Left kidney (tissue), 2 donors: ENCODE data around the gene RAI1. TPM values are rescaled to one million over a fixed set of nuclear protein-coding genes. Genes with fewer than 3 reads are reported as not detected.

Experiments
- DNase-seq: peaks from one replicate; pipeline ENCODE4 v3.0.0-alpha.2; 2013
- polyA plus RNA-seq: library from polyadenylated mRNA; unstranded; fragments of 120-200 nt; gene quantifications from one replicate; pipeline ENCODE4 v1.2.1, GENCODE V29; 2013; ENCODE audit not compliant: insufficient read length

RAI1 gene
- polyA plus RNA-seq, 1 donor: 25.9 TPM

GRCh38 chr17:17732892-17733670, 51.8 kb downstream of the RAI1 start:
- DNase-seq: no peak

DNA sequence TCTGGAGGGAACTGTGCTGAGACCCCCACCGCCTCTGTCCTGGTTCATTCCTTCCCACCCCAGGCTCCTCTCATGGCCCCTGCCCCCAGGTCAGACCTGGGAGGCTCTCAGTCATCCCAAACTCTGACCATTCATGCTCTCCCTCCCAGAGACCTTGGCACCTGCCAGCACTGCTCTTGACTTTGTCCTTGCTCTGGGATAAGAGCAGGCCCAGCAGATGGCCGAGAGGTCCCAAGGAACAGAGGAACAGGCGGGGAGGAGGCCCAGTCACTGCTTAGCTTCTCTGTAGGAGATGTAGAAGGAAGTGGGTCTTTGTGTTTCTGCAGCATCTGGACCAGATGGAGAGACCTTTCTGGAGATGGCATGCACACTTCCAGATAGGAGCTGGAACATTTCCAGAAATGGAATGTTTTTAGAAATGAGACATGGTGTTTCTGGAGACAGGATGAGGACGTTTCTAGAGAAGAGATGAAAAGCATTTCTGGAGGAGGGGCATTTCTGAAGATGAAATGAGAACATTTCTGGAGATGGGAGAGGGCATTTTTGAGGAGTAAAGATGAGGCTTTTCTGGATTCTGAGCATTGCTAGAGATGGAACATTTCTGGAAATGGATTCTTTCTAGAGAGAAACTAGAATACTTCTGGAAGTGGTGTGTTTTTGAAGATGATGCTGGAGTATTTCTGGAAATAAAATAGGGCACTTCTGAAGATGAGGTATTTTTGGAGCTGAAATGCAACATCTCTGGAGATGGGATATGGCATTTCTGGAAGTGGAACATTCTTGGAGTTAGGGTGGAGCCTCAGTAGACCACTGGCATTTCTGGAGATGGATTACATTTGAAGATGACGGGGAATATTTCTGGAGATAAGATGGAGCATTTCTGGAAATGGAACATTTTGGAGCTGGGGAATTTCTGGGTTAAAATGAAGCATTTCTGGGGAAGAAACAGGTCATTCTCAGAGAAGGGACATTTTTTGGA, 55.2 kb downstream of the RAI1 start:
- DNase-seq: no peak

DNA sequence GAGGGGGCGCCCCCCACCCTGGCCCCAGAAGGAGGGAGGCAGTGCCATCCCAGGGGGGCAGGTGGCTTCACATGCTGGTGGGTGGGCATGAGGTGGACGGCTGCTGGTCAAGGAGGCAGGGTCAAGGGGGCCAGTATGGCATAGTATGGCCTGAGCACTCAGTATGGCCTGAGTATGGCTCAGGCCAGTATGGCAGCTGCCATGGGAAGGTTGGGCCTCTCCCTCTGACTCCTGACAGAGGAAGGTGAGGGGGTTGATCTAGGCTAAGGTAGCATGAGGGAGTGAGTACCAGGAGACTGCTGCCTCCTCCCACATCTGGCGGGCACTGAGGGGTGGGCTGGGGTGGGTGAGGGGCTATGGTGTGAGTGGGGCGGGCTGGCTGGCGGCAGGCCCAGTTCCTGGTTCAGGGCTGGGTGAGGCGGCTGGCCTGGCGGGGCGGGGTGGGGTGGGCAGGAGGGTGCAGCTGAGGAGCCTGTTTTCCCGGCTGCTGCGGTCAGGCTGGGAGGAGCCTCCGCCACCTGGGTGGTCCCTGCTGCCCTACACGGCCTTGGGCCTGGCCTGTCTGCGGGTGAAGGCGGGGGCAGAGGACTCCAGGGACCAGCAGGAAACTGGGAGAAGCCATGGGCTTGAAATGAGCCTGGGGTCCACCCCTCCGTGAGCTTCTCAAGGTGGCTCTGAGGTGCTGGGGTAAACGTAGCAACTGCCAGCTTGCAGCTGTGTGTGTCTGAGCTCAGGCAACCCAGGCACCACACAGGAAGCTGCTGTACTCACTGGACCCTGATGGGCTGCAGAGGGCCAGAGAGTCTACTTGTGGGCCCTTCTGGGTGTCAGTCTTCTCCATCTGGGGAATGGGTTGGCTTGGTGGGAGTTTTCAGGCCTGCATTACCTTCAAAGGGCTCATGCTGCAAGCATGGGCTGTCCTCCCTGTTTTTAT, 57.0 kb downstream of the RAI1 start:
- no peak for DNase-seq

- no peak for DNase-seq
Measured at GRCh38 chr17:17738901-17739300, 57.6 kb downstream of the RAI1 start.

DNA sequence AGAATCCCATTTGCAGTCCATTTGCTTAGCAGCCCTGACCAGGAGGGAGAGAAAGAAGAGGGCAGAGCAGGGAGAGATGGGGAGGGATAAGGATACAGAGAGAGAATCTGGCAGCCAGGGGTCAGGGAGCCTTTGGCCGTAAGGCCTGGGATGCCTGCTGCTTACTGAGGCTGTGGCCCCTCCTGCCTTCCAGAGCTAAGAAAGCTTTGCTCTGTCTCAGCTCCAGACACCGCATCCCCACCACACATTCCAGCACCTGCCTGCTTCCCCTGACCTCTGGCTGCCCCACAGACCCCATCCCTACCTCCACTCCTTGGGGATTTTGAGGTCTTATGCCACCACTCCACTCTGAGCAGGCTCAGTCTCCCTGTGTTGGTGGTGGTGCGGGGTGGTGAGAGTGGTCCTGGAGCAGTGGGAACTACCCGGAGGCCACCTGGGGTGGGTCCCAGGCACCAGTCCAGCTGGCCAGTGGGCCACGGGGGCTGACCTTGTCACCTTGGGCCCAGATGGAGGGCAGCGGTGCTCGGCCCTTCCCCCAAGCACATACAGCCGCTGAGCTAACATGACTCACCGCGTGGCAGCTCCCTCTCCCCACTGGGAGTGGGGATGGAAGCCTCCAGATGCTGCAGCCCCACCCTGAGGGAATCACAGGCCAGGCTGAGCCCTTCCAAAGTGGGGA, 58.3 kb downstream of the RAI1 start:
- DNase-seq: no peak

GRCh38 chr17:17740615-17741348, 59.5 kb downstream of the RAI1 start:
- no peak for DNase-seq

DNA sequence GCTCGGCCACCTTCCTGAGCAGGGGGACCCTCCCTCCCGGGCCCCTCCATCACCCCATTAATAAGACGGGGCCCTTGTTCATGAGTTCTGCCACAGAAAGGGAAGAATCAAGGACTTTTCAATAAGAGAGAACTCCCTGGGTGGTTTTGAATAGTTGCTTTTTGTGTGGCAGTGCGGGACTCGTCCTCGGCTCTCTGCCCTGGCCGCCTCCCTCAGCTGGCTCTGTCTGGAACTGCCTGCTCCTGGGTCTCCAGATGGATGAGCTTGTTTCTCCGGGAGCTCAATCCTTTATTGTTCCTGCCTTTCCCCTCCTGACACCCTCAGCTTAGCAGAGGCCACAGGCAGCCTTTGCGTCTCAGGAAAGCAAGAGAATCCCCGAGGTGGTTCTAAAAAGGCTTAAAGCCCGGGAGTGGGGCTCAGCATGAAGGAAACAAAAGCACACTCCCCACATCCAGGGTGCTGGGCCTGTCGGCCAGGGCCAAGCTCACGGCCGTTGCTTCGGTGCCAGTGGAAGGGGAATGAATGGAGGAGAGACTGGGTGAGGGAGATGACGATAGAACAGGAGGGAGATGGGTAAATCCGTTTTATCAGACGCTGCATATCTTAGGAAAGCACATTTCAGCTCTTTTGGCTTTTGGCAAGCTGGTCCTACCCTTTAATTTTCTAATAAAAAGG, 60.2 kb downstream of the RAI1 start:
- no peak for DNase-seq

- DNase-seq: no peak
Measured at GRCh38 chr17:17742133-17742621, 60.9 kb downstream of the RAI1 start.

DNA sequence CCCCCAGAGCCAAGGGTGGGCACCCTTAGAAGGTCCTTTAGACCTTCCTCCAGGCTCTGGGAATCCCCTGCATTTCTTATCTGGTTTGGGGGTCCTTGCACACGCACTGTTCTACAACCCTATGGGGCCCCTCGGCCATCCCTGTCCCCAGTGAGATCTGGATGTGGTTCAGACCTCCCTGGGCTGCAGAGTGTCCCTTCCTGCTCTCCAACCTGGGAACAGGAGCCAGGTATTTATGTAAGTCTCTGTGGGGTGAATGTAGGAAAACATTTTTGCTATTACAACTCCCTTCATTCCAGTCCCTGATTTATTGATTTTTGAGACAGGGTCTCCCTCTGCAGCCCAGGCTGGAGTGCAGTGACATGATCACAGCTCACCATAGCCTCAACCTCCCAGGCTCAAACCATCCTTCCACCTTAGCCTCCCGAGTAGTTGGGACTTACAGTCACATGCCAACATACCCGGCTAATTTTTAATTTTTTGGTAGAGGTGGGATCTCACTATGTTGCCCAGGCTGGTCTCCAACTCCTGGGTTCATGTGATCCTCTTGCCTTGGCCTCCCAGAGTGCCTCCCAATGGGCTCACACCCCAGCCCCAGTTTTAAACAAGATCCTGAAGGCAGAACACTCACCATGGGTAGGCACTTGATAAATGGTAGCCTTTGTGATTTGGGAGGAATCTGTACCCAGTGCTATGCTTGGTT, 61.6 kb downstream of the RAI1 start:
- no peak for DNase-seq

GRCh38 chr17:17743391-17744112, 62.3 kb downstream of the RAI1 start:
- DNase-seq: no peak

GRCh38 chr17:17744116-17744515, 62.9 kb downstream of the RAI1 start:
- DNase-seq: no peak

GRCh38 chr17:17745476-17746455, 64.5 kb downstream of the RAI1 start:
- DNase-seq: no peak

GRCh38 chr17:17748179-17748578, 66.9 kb downstream of the RAI1 start:
- no peak for DNase-seq

- DNase-seq: no peak
Measured at GRCh38 chr17:17748604-17749003, 67.3 kb downstream of the RAI1 start.

DNA sequence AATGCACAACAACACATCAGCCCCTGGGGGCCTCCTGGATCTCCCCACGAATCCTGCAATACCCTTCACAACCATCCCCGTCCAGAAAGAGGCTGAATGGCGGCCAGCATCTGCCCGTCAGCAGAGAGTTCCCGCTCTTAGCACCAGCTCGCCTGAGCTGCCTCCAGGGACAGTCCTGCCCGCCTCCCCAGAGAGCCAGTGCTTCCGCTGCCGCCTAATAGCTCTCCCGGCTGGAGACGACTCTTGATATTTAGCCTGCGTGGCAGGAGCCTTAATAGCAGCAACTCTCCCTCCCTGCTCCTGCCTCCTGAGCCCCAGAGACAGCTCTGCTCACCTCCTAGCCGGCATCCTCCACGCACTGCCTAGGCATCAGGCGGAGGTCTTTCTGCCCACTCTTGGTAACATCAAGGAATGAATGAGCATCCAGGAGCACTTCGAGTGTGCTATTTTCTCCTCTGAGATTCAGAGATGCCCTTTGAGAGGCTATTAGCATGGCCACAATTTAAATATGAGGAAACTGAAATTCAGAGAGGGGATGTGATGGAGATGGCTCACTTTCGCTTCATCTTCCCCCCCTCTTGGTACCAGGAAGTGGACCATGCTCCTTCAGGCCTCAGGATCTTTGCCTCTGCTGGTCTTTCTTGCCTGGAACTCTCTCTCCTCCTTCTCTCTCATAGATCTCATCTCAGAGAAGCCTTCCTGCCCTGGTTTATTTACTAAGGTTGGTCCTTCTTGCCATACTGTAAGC, 67.9 kb downstream of the RAI1 start:
- DNase-seq: no peak

DNA sequence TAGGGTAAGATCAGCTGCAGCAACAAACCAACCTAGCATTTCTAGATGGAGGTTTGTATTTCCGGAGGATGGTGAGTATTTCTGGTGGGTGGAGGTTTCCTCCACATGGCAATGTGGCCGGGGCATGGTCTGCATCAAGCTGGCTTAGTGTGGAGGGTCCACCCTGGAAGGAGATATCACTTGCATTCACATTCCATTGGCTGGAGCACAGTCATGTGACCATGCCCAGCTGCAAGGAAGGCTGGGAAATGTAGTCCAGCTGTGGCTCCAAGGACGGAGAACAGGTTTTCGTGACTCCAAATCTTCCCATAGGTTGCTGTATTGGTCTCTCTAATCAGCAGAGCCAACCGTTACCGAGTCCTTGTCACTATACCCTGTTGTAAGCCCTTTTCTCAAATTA, 68.7 kb downstream of the RAI1 start:
- no peak for DNase-seq

DNA sequence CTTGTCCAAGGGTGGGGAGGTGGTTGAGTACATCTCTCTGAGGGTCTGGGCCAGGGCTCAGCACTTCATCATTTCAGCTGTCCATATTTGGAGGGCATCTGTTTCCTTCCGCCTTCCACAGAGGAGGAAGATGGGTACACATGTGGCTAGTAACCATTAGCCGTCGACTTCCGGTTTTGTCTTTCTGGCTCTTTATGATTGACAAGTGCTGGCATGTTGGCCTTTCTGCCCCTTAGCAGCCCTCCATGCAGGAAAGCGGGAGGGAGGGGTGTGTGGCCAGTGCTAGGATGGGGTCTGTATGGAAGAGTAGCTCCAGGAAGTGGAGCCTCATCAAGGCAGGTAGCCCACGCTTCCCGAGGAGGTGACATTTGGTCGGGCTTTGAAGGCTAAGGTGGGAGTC, 69.6 kb downstream of the RAI1 start:
- no peak for DNase-seq
